ENCODE results near the gene SCCPDH.
A peak's percentile ranks its signal among the peaks of the same experiment; 100 is the strongest.

SCCPDH gene

GRCh38 chr1:246724016-246724730, at the start of gene SCCPDH:
TSS of gene SCCPDH (plus strand) at chr1:246724409. CDS start at chr1:246724423, 14 bp downstream.
- peak; percentile 56 for DNase-seq (ENCODE audit: low spot score)
- TF ChIP-seq CTCF (conservative IDR thresholded peaks at IDR 0.05; ENCODE audit: low read depth): no peak
- CTCF ChIA-PET: no interaction called here
- H3K27ac ChIP-seq: peak within 1 kb of the TSS; percentile 72
- POLR2A ChIA-PET (ENCODE audit: low non-redundant PET): no interaction called here

DNA sequence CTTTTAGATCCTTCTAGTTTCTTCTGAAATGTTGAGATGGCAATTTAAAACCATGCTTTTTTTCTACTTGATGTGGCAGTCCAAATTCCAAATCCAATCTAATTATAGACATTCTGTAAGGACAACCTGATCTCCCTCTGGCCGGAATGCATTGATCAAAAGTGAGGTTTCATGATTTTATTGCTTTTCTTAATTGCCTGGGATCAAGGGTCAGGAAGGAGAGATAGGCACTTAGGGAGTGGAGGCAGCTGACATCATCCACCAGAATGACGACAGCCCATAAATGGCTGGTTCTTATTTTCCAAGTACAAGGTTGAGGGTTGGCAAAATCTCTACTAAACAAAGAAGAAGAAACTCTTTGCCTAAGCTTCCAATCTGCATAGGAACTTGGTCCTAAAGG, 46.4 kb upstream of the SCCPDH start:
- TF ChIP-seq CTCF (conservative IDR thresholded peaks at IDR 0.05; ENCODE audit: low read depth): no peak
- CTCF ChIA-PET: no interaction called here
- DNase-seq (ENCODE audit: low spot score): no peak
- POLR2A ChIA-PET (ENCODE audit: low non-redundant PET): no interaction called here
- H3K27ac ChIP-seq: no peak overlapping the region

GRCh38 chr1:246678816-246679793, 45.1 kb upstream of the SCCPDH start:
- ChIA-PET CTCF (no interaction called here), POLR2A (ENCODE audit: low non-redundant PET) (interaction anchor here (0.6 kb wide), 1 partner anchor 605 kb away, joined by 3 read pairs; no protein-coding TSS in a partner anchor)
- no peak overlapping the region for H3K27ac ChIP-seq
- no peak for TF ChIP-seq CTCF (conservative IDR thresholded peaks at IDR 0.05; ENCODE audit: low read depth)
- no peak for DNase-seq (ENCODE audit: low spot score)

DNA sequence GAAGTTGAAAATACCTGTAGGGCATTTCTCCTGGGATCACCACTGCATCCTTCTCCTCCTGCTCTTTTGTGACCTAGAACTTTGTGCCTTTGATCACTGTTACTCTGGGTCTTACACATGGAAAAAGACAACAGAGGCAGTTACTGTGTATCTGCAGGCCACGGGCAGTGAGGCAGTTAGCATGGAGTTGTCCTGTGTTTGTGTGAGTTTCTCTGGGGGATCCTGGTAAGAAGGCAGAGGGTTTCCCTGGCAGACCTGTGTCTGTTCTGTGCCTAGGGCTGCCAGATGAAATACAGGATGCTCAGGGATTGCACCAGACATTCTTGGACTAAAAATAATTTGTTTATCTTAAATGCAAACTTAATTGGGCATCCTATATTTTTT, 44.4 kb upstream of the SCCPDH start:
- ChIA-PET POLR2A (ENCODE audit: low non-redundant PET) (no interaction called here), CTCF (no interaction called here)
- no peak for TF ChIP-seq CTCF (conservative IDR thresholded peaks at IDR 0.05; ENCODE audit: low read depth)
- H3K27ac ChIP-seq: no peak overlapping the region
- DNase-seq (ENCODE audit: low spot score): no peak

- ChIA-PET POLR2A (ENCODE audit: low non-redundant PET) (no interaction called here), CTCF (interaction anchor here (0.6 kb wide), 1 partner anchor 114 kb away, joined by 3 read pairs; no protein-coding TSS in a partner anchor)
- no peak overlapping the region for H3K27ac ChIP-seq
- DNase-seq (ENCODE audit: low spot score): no peak
- TF ChIP-seq CTCF (conservative IDR thresholded peaks at IDR 0.05; ENCODE audit: low read depth): no peak
Observed at GRCh38 chr1:246680190-246680589, 44.0 kb upstream of the SCCPDH start.

- H3K27ac ChIP-seq: no peak overlapping the region
- no peak for TF ChIP-seq CTCF (conservative IDR thresholded peaks at IDR 0.05; ENCODE audit: low read depth)
- ChIA-PET POLR2A (ENCODE audit: low non-redundant PET) (no interaction called here), CTCF (interaction anchor here (0.6 kb wide), 1 partner anchor 113 kb away, joined by 3 read pairs; no protein-coding TSS in a partner anchor)
- no peak for DNase-seq (ENCODE audit: low spot score)
Observed at GRCh38 chr1:246680696-246681130, 43.5 kb upstream of the SCCPDH start.

Measured in RWPE1 (cell line).